Colonic mucosa (tissue), 4 donors: Measurements from ENCODE around the gene ICA1. TPM values are rescaled to one million over a fixed set of nuclear protein-coding genes. Genes with fewer than 3 reads are reported as not detected.

Source experiments
- DNase-seq: peaks from one replicate; pipeline ENCODE4 v3.0.0-alpha.2; 2020
- H3K27ac ChIP-seq: fragments of 200-600 bp; one replicate; pipeline ENCODE4 v1.8.0; 2021
- H3K27me3 ChIP-seq: fragments of 200-600 bp; one replicate; pipeline ENCODE4 v1.8.0; 2021
- H3K36me3 ChIP-seq: fragments of 200-600 bp; one replicate; pipeline ENCODE4 v1.8.0; 2021
- H3K4me1 ChIP-seq: fragments of 200-600 bp; one replicate; pipeline ENCODE4 v1.8.0; 2021; ENCODE audit warnings: mild to moderate bottlenecking
- H3K4me3 ChIP-seq: fragments of 200-600 bp; one replicate; pipeline ENCODE4 v1.8.0; 2021
- H3K9ac ChIP-seq, 2 donors: one replicate each; pipeline ENCODE4 v1.7.0; 2013; ENCODE audit warnings: control low read depth in 2 of 2, low read depth in 2 of 2, low read length in 2 of 2
- H3K9me3 ChIP-seq: fragments of 200-600 bp; one replicate; pipeline ENCODE4 v1.8.0; 2021
- CTCF ChIP-seq: fragments of 200-600 bp; IDR thresholded peaks from one replicate; pipeline ENCODE4 v1.8.0; 2022; ENCODE audit warnings: antibody characterized with exemption, mild to moderate bottlenecking
- intact Hi-C: fragments of 100-400 bp; cut with DNase I; formaldehyde crosslinking; loops from one replicate; pipeline ENCODE4 v1.14.1; 2022
- total RNA-seq, 2 donors: library from RNA; stranded (reverse); fragmentation: NEBNext Ultra II Directional in 1 of 2; extraction: Animal tissue kit (Norgen Biotek cat#: 25700) in 1 of 2; gene quantifications; one replicate each; pipeline ENCODE4 v1.2.1, GENCODE V29; 2021
- donor health status: healthy.
- donor health status: DM: no; HTN: no; CAD: no.
- donor health status: DM: no; HTN: no; CAD: no.

The ICA1 gene
- total RNA-seq, 2 donors from 2014 or later, result 46.1 to 47.5 TPM

GRCh38 chr7:8277394-8277982 is 15.5 kb upstream of the ICA1 start:
- Histone ChIP-seq H3K9me3 (no peaks in the 10 kb centered on the region), H3K4me1 (no peaks in the 10 kb centered on the region), H3K36me3 (no peaks in the 10 kb centered on the region), H3K27me3 (no peaks in the 10 kb centered on the region), H3K27ac (no peak overlapping the region), H3K9ac (no peak overlapping the region), H3K4me3 (no peak overlapping the region)
- intact Hi-C loops, result no loop called here
- DNase-seq, result no peak
- peak; percentile 27 for TF ChIP-seq CTCF

- no peak overlapping the region for H3K9ac ChIP-seq
- TF ChIP-seq CTCF, result no peak
Measured at GRCh38 chr7:8274589-8274988, 12.6 kb upstream of the ICA1 start.

GRCh38 chr7:8271960-8272359 is 10.0 kb upstream of the ICA1 start:
- H3K36me3 ChIP-seq, result no peaks in the 10 kb centered on the region
- intact Hi-C loops, result no loop called here
- no peaks in the 10 kb centered on the region for H3K4me1 ChIP-seq
- H3K9ac ChIP-seq, result no peak overlapping the region
- TF ChIP-seq CTCF, result no peak
- H3K27me3 ChIP-seq, result no peaks in the 10 kb centered on the region
- no peaks in the 10 kb centered on the region for H3K9me3 ChIP-seq
- no peak overlapping the region for H3K4me3 ChIP-seq
- no peak overlapping the region for H3K27ac ChIP-seq
- DNase-seq, result no peak

More at GRCh38 chr7:8274589-8274988, 12.6 kb upstream of the ICA1 start:
- H3K9me3 ChIP-seq, result no peaks in the 10 kb centered on the region
- no peak overlapping the region for H3K4me3 ChIP-seq
- no peaks in the 10 kb centered on the region for H3K27me3 ChIP-seq
- H3K27ac ChIP-seq, result no peak overlapping the region
- no peak for DNase-seq
- no peaks in the 10 kb centered on the region for H3K36me3 ChIP-seq
- intact Hi-C loops, result no loop called here
- no peaks in the 10 kb centered on the region for H3K4me1 ChIP-seq

DNA sequence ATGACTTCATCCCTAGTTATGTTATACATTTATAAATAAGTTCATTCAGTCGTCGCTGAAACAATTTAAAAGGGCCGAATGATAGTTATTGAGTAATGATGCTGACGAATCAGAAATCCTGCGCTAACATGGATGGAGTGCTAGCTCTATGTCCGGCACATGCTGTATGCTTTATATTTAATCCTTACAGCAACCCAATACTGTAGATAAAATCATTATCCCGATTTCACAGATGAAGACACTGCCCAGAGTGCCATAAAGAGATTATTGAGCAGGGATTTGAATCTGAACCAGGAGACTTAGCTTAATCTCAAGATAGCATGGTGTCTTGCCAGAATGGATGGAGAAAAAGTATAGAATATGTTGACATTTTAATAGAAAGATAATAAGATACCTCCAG is 1.1 kb upstream of the ICA1 start:
- Histone ChIP-seq H3K4me3 (no peak overlapping the region), H3K9ac (peak overlapping the region in 1 of 2 donors; percentile 74), H3K27me3 (peaks cover 7% of the 10 kb centered on the region), H3K9me3 (no peaks in the 10 kb centered on the region), H3K36me3 (no peaks in the 10 kb centered on the region), H3K27ac (peak overlapping the region; percentile 85), H3K4me1 (no peaks in the 10 kb centered on the region)
- intact Hi-C loops, result no loop called here
- no peak for DNase-seq
- no peak for TF ChIP-seq CTCF

DNA sequence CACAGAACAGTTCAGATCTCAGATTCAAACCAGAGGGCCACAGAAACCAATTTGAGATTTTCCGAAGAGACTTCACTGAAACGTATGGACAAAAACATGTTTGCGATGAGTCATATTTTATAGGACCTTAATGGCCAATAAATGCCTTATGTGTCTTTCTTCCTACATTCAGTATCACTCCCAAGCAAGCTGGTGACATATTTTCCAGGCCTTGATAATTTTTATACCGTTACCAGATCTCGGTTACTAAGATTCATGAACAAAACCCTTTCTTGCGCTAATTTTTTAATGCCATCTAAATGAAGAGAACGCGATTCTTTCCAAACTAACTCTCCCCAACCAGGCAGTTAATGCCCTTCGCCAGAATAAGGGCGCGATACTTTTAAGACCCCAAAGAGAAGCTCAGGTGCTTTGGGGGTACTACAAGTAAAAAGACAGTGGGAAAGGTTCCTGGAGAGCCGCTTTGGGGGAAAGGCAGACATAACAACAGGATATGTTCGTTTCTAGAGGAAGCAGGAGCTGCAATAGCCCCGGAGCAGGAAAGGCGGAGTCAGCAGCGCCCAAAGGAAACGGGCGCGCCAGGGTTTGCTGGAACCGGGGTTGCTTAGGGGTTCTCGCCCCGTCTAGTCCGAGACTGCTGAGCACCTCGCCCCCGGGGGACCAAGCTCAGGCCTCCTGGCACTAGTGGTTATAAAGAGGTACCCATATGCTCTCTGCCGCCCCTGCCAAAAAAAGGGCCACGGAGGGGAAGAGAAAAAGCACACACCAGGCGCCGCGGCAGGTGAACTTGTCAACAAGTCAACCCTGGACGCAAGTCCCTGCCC is 884 bp downstream of the ICA1 start:
- DNase-seq, result peak; percentile 74
- Histone ChIP-seq H3K27me3 (peaks cover 7% of the 10 kb centered on the region), H3K27ac (peak overlapping the region; percentile 85), H3K36me3 (no peaks in the 10 kb centered on the region), H3K9ac (peak overlapping the region; percentile 71 to 83), H3K4me3 (peak overlapping the region; percentile 78), H3K4me1 (no peaks in the 10 kb centered on the region), H3K9me3 (no peaks in the 10 kb centered on the region)
- intact Hi-C loops, result no loop called here
- TF ChIP-seq CTCF, result no peak
